ENCODE results near the gene SLC39A2.
A peak's percentile ranks its signal among the peaks of the same experiment; 100 is the strongest.

Gene SLC39A2

DNA sequence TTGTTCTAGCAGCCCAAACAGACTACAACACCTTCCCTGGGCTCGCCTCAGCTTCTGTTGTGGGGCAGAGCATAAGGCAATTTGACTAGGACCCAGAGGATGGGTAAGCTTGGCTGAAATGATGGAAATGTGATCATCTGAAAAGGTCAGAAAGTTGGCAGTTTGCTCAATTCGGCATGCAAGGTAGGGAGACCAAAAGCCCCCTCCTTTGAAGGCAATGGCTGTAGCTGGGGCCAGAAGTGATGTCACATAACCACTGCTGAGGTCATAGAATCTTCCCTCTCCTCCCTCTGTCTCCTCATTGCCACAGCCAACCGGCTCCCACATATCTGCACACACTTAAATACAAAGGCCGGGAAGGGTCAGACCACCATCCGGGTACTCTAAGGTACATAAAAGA lies 30.8 kb downstream of the SLC39A2 start, which contains the start of gene TPPP2:
Gene TPPP2 (plus strand): TSS at position 301 of the 400 bp plus-strand sequence. CDS start 365 bp downstream, outside the sequence.
- POLR2A ChIA-PET = no interaction called here
- Histone ChIP-seq H3K4me3 (ENCODE audit: control insufficient read depth in 1 of 7, extremely low read depth in 1 of 7, insufficient read depth in 4 of 7, low read depth in 2 of 7, low read length in 6 of 7) (no peak within 1 kb of the TSS), H3K36me3 (ENCODE audit: control insufficient read depth in 4 of 4, insufficient read depth in 4 of 4, low read length in 3 of 4) (no peaks in the 10 kb centered on the region), H3K27ac (ENCODE audit: insufficient read depth in 1 of 2, low read depth in 1 of 2, low read length in 2 of 2, poor library complexity in 1 of 2, severe bottlenecking in 2 of 2) (no peak within 1 kb of the TSS), H3K9me3 (ENCODE audit: control extremely low read depth in 1 of 5, control insufficient read depth in 4 of 5, insufficient read depth in 2 of 5, low read depth in 1 of 5, low read length in 4 of 5) (no peaks in the 10 kb centered on the region), H3K27me3 (replicated peaks in 2 of 5; ENCODE audit: control insufficient read depth in 4 of 5, insufficient read depth in 5 of 5, low read length in 4 of 5) (peaks cover 0 to 6% (median 0%) of the 10 kb centered on the region in 5 experiments), H3K4me1 (ENCODE audit: control extremely low read depth in 1 of 4, control insufficient read depth in 4 of 4, insufficient read depth in 4 of 4, low read length in 3 of 4) (peaks cover 0 to 13% (median 4%) of the 10 kb centered on the region in 4 experiments)
- no peak for DNase-seq
- WGBS (ENCODE audit: insufficient coverage) = 100% methylated on average over 1 of the region's 5 CpGs
- CTCF ChIA-PET = interaction anchor here (0.8 to 5.5 kb wide), 4 partner anchors 11 to 18 kb away, joined by 3 to 63 read pairs (median 12); partner anchors contain the start of gene RNASE7

- no peak overlapping the region for H3K27ac ChIP-seq (ENCODE audit: insufficient read depth in 1 of 2, low read depth in 1 of 2, low read length in 2 of 2, poor library complexity in 1 of 2, severe bottlenecking in 2 of 2)
- no peak for DNase-seq
- CTCF ChIA-PET = interaction anchor here (0.8 to 5.5 kb wide), 4 partner anchors 11 to 19 kb away, joined by 3 to 63 read pairs (median 12); partner anchors contain the start of gene RNASE7
- POLR2A ChIA-PET = no interaction called here
- peaks cover 0 to 6% (median 0%) of the 10 kb centered on the region in 5 experiments for H3K27me3 ChIP-seq (replicated peaks in 2 of 5; ENCODE audit: control insufficient read depth in 4 of 5, insufficient read depth in 5 of 5, low read length in 4 of 5)
- H3K4me3 ChIP-seq (ENCODE audit: control insufficient read depth in 1 of 7, extremely low read depth in 1 of 7, insufficient read depth in 4 of 7, low read depth in 2 of 7, low read length in 6 of 7) = no peak overlapping the region
- 91% methylated on average over 10 of the region's 12 CpGs for WGBS (ENCODE audit: insufficient coverage)
- H3K9me3 ChIP-seq (ENCODE audit: control extremely low read depth in 1 of 5, control insufficient read depth in 4 of 5, insufficient read depth in 2 of 5, low read depth in 1 of 5, low read length in 4 of 5) = no peaks in the 10 kb centered on the region
- H3K36me3 ChIP-seq (ENCODE audit: control insufficient read depth in 4 of 4, insufficient read depth in 4 of 4, low read length in 3 of 4) = no peaks in the 10 kb centered on the region
- peaks cover 0 to 13% (median 3%) of the 10 kb centered on the region in 4 experiments for H3K4me1 ChIP-seq (ENCODE audit: control extremely low read depth in 1 of 4, control insufficient read depth in 4 of 4, insufficient read depth in 4 of 4, low read length in 3 of 4)
These were observed 31.4 kb downstream of the SLC39A2 start for GRCh38 chr14:21030531-21030930.

- Histone ChIP-seq H3K27ac (ENCODE audit: insufficient read depth in 1 of 2, low read depth in 1 of 2, low read length in 2 of 2, poor library complexity in 1 of 2, severe bottlenecking in 2 of 2) (no peak overlapping the region), H3K9me3 (ENCODE audit: control extremely low read depth in 1 of 5, control insufficient read depth in 4 of 5, insufficient read depth in 2 of 5, low read depth in 1 of 5, low read length in 4 of 5) (no peaks in the 10 kb centered on the region), H3K4me1 (ENCODE audit: control extremely low read depth in 1 of 4, control insufficient read depth in 4 of 4, insufficient read depth in 4 of 4, low read length in 3 of 4) (peaks cover 0 to 4% (median 1%) of the 10 kb centered on the region in 4 experiments), H3K36me3 (ENCODE audit: control insufficient read depth in 4 of 4, insufficient read depth in 4 of 4, low read length in 3 of 4) (no peaks in the 10 kb centered on the region), H3K4me3 (ENCODE audit: control insufficient read depth in 1 of 7, extremely low read depth in 1 of 7, insufficient read depth in 4 of 7, low read depth in 2 of 7, low read length in 6 of 7) (no peak overlapping the region), H3K27me3 (replicated peaks in 2 of 5; ENCODE audit: control insufficient read depth in 4 of 5, insufficient read depth in 5 of 5, low read length in 4 of 5) (peaks cover 0 to 3% (median 0%) of the 10 kb centered on the region in 5 experiments)
- ChIA-PET CTCF (interaction anchor here (1.2 to 6.9 kb wide), 7 partner anchors 9 to 72 kb away, joined by 3 to 155 read pairs (median 8); partner anchors contain the start of gene RNASE7), POLR2A (no interaction called here)
- 100% methylated on average over 2 of the region's 5 CpGs for WGBS (ENCODE audit: insufficient coverage)
- no peak for DNase-seq
These were observed 33.4 kb downstream of the SLC39A2 start for GRCh38 chr14:21032326-21033132.

DNA sequence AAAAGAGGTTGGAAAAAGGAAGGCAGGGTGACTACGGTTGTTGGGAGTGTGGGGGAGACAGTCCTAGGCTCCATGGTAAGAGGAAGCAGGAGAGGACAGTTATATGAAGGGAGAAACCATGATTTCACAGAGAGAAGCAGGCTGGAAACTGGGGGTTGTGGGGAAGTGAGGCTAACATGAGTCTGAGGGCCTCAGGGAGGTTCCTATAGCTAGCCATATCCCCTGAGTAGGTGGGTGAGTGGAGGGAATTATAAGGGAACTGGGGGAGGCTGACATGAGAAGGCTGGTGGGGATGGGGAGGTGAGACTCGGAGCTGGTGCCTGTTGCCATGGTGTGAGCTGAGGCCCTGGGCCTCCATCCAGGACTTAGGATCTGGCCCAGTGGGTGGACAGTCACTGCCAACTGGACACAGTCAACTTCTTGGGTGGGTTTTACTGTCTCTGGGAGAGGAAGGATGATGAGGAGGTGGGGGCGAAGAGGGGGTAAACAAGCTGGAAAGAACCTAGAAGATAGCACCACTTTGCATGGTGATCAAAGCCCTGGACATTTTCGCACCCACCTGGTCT lies 34.1 kb downstream of the SLC39A2 start:
- no peak overlapping the region for H3K27ac ChIP-seq (ENCODE audit: insufficient read depth in 1 of 2, low read depth in 1 of 2, low read length in 2 of 2, poor library complexity in 1 of 2, severe bottlenecking in 2 of 2)
- H3K4me3 ChIP-seq (ENCODE audit: control insufficient read depth in 1 of 7, extremely low read depth in 1 of 7, insufficient read depth in 4 of 7, low read depth in 2 of 7, low read length in 6 of 7) = no peak overlapping the region
- WGBS (ENCODE audit: insufficient coverage) = 92% methylated on average over 3 of the region's 4 CpGs
- no peak for DNase-seq
- H3K9me3 ChIP-seq (ENCODE audit: control extremely low read depth in 1 of 5, control insufficient read depth in 4 of 5, insufficient read depth in 2 of 5, low read depth in 1 of 5, low read length in 4 of 5) = no peaks in the 10 kb centered on the region
- peaks cover 0 to 4% (median 1%) of the 10 kb centered on the region in 4 experiments for H3K4me1 ChIP-seq (ENCODE audit: control extremely low read depth in 1 of 4, control insufficient read depth in 4 of 4, insufficient read depth in 4 of 4, low read length in 3 of 4)
- POLR2A ChIA-PET = no interaction called here
- no peaks in the 10 kb centered on the region for H3K36me3 ChIP-seq (ENCODE audit: control insufficient read depth in 4 of 4, insufficient read depth in 4 of 4, low read length in 3 of 4)
- CTCF ChIA-PET = interaction anchor here (1.2 to 6.9 kb wide), 4 partner anchors 15 to 72 kb away, joined by 3 to 155 read pairs (median 8); no protein-coding TSS in a partner anchor
- peaks cover 0 to 3% (median 0%) of the 10 kb centered on the region in 5 experiments for H3K27me3 ChIP-seq (replicated peaks in 2 of 5; ENCODE audit: control insufficient read depth in 4 of 5, insufficient read depth in 5 of 5, low read length in 4 of 5)

DNA sequence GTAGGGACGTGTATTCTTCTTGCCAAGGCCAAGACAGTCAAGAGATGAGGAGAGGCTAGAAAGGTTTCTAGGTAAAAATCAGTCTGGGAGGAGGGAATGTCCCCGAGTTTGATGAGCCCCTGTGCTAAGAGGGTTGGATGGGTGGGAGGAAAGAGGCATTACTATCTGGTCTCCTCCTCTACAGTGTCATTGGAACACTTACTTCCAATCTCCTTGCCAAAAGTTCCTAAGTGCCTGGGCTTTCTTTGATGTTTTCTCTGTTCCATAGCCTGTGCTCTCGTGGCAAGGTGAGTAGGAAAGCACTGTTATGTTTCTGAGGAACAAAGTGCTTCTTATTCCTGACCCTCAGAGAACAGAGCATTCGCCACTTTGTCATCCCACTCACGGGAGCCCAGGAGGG lies 35.6 kb downstream of the SLC39A2 start, which contains the start of gene RNASE13:
Gene RNASE13 (minus strand): TSS at position 101 of the 400 bp plus-strand sequence. CDS start 519 bp downstream, outside the sequence.
- CTCF ChIA-PET = interaction anchor here (1.0 to 6.9 kb wide), 3 partner anchors 10 to 43 kb away, joined by 3 to 155 read pairs (median 4); no protein-coding TSS in a partner anchor
- no peak within 1 kb of the TSS for H3K4me3 ChIP-seq (ENCODE audit: control insufficient read depth in 1 of 7, extremely low read depth in 1 of 7, insufficient read depth in 4 of 7, low read depth in 2 of 7, low read length in 6 of 7)

GRCh38 chr14:21036751-21037150 lies 37.7 kb downstream of the SLC39A2 start:
- H3K4me3 ChIP-seq (ENCODE audit: control insufficient read depth in 1 of 7, extremely low read depth in 1 of 7, insufficient read depth in 4 of 7, low read depth in 2 of 7, low read length in 6 of 7) = no peak overlapping the region
- H3K9me3 ChIP-seq (ENCODE audit: control extremely low read depth in 1 of 5, control insufficient read depth in 4 of 5, insufficient read depth in 2 of 5, low read depth in 1 of 5, low read length in 4 of 5) = no peaks in the 10 kb centered on the region
- DNase-seq = peak in 2 of 3 donors; percentile 36 to 46
- peaks cover 0 to 2% (median 0%) of the 10 kb centered on the region in 5 experiments for H3K27me3 ChIP-seq (replicated peaks in 2 of 5; ENCODE audit: control insufficient read depth in 4 of 5, insufficient read depth in 5 of 5, low read length in 4 of 5)
- ChIA-PET POLR2A (no interaction called here), CTCF (interaction anchor here (1.6 to 6.9 kb wide), 2 partner anchors 10 to 22 kb away, joined by 3 to 155 read pairs; no protein-coding TSS in a partner anchor)
- no peaks in the 10 kb centered on the region for H3K36me3 ChIP-seq (ENCODE audit: control insufficient read depth in 4 of 4, insufficient read depth in 4 of 4, low read length in 3 of 4)
- whole genome bisulfite sequencing (ENCODE audit: insufficient coverage) = 97% methylated on average over 4 of the region's 7 CpGs
- no peak overlapping the region for H3K27ac ChIP-seq (ENCODE audit: insufficient read depth in 1 of 2, low read depth in 1 of 2, low read length in 2 of 2, poor library complexity in 1 of 2, severe bottlenecking in 2 of 2)
- peaks cover 0 to 7% (median 2%) of the 10 kb centered on the region in 4 experiments for H3K4me1 ChIP-seq (ENCODE audit: control extremely low read depth in 1 of 4, control insufficient read depth in 4 of 4, insufficient read depth in 4 of 4, low read length in 3 of 4)

More for the DNA sequence above, 35.6 kb downstream of the SLC39A2 start, which contains the start of gene RNASE13:
- Histone ChIP-seq H3K27ac (ENCODE audit: insufficient read depth in 1 of 2, low read depth in 1 of 2, low read length in 2 of 2, poor library complexity in 1 of 2, severe bottlenecking in 2 of 2) (no peak within 1 kb of the TSS), H3K27me3 (replicated peaks in 2 of 5; ENCODE audit: control insufficient read depth in 4 of 5, insufficient read depth in 5 of 5, low read length in 4 of 5) (peaks cover 0 to 3% (median 0%) of the 10 kb centered on the region in 5 experiments), H3K36me3 (ENCODE audit: control insufficient read depth in 4 of 4, insufficient read depth in 4 of 4, low read length in 3 of 4) (no peaks in the 10 kb centered on the region), H3K4me1 (ENCODE audit: control extremely low read depth in 1 of 4, control insufficient read depth in 4 of 4, insufficient read depth in 4 of 4, low read length in 3 of 4) (peaks cover 0 to 4% (median 1%) of the 10 kb centered on the region in 4 experiments), H3K9me3 (ENCODE audit: control extremely low read depth in 1 of 5, control insufficient read depth in 4 of 5, insufficient read depth in 2 of 5, low read depth in 1 of 5, low read length in 4 of 5) (no peaks in the 10 kb centered on the region)
- DNase-seq = no peak
- 91% methylated on average over 3 of the region's 5 CpGs for WGBS (ENCODE audit: insufficient coverage)
- POLR2A ChIA-PET = interaction anchor here (0.6 to 1.1 kb wide), 2 partner anchors 19 kb away, joined by 3 read pairs; no protein-coding TSS in a partner anchor
